Measurements from ENCODE around the gene EEF1AKMT1.
"Not testable (repeated sequence)": the region's sequence is repeated elsewhere in the genome, so short reads cannot be mapped to it uniquely, and the experiment has no call there.

Gene EEF1AKMT1

DNA sequence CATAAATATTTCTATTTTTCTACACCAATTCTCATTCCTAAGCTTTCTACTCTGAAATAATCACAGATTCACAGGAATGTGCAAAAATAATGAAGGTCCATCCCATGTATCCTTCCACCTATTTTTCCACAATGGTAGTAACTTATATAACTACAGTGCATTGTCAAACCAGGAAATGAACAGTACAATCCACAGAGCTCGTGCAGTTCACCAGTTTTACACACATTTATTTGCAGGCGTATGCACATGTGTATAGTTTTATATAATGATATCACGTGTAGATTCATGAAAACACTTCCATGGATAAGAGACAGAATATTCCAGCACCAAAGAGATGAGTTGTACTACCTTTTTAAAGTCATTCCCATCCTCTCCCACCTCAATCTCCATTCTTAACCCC lies 12.9 kb downstream of the EEF1AKMT1 start:
- TF ChIP-seq EZH2phosphoT487 (IDR thresholded peaks at IDR 0.05; ENCODE audit: borderline replicate concordance, low read length) (no peak), CTCF (IDR thresholded peaks at IDR 0.05; ENCODE audit: low read depth, low read length, poor library complexity, severe bottlenecking) (no peak)
- H3K27ac ChIP-seq (ENCODE audit: low read depth, low read length) = no peak overlapping the region
- no peak overlapping the region for H3K4me3 ChIP-seq (ENCODE audit: low read length)

GRCh38 chr13:20754009-20754408 lies 19.8 kb downstream of the EEF1AKMT1 start:
- no peaks in the 10 kb centered on the region for H3F3A ChIP-seq (ENCODE audit: control insufficient read depth, insufficient read depth)
- no peak overlapping the region for H3K4me3 ChIP-seq (ENCODE audit: low read length)
- H3K27ac ChIP-seq (ENCODE audit: low read depth, low read length) = no peak overlapping the region
- peaks cover 24% of the 10 kb centered on the region; the same call in 1 of the 2 replicates for H3K9me3 ChIP-seq (ENCODE audit: control insufficient read depth, insufficient read depth, low read length)
- no peaks in the 10 kb centered on the region for H4K20me1 ChIP-seq (ENCODE audit: control insufficient read depth, insufficient read depth, low read depth, low read length)
- peaks cover 4% of the 10 kb centered on the region; the same call in 1 of the 2 replicates for H3K36me3 ChIP-seq (ENCODE audit: control insufficient read depth, low read length)
- no peak overlapping the region for H3K4me2 ChIP-seq (ENCODE audit: low read length)
- no peaks in the 10 kb centered on the region for H3K4me1 ChIP-seq (ENCODE audit: control insufficient read depth, low read length)
- no peaks in the 10 kb centered on the region for H3K79me2 ChIP-seq (ENCODE audit: control insufficient read depth, low read length)
- no peaks in the 10 kb centered on the region for H3K27me3 ChIP-seq (ENCODE audit: control insufficient read depth, low read length)
- H3K9me2 ChIP-seq (replicated peaks; ENCODE audit: control insufficient read depth, low read length) = no peaks in the 10 kb centered on the region
- TF ChIP-seq CTCF (IDR thresholded peaks at IDR 0.05; ENCODE audit: low read depth, low read length, poor library complexity, severe bottlenecking) (no peak), EZH2phosphoT487 (IDR thresholded peaks at IDR 0.05; ENCODE audit: borderline replicate concordance, low read length) (no peak)

More for the DNA sequence above, 12.9 kb downstream of the EEF1AKMT1 start:
- H3K9me2 ChIP-seq (replicated peaks; ENCODE audit: control insufficient read depth, low read length) = no peaks in the 10 kb centered on the region
- no peaks in the 10 kb centered on the region for H4K20me1 ChIP-seq (ENCODE audit: control insufficient read depth, insufficient read depth, low read depth, low read length)
- no peaks in the 10 kb centered on the region for H3K4me1 ChIP-seq (ENCODE audit: control insufficient read depth, low read length)
- no peaks in the 10 kb centered on the region for H3K79me2 ChIP-seq (ENCODE audit: control insufficient read depth, low read length)
- H3K4me2 ChIP-seq (ENCODE audit: low read length) = no peak overlapping the region
- H3K9me3 ChIP-seq (ENCODE audit: control insufficient read depth, insufficient read depth, low read length) = peaks cover 3% of the 10 kb centered on the region; the same call in 1 of the 2 replicates
- H3K27me3 ChIP-seq (ENCODE audit: control insufficient read depth, low read length) = no peaks in the 10 kb centered on the region
- no peaks in the 10 kb centered on the region for H3F3A ChIP-seq (ENCODE audit: control insufficient read depth, insufficient read depth)
- peaks cover 4% of the 10 kb centered on the region; the same call in 1 of the 2 replicates for H3K36me3 ChIP-seq (ENCODE audit: control insufficient read depth, low read length)

DNA sequence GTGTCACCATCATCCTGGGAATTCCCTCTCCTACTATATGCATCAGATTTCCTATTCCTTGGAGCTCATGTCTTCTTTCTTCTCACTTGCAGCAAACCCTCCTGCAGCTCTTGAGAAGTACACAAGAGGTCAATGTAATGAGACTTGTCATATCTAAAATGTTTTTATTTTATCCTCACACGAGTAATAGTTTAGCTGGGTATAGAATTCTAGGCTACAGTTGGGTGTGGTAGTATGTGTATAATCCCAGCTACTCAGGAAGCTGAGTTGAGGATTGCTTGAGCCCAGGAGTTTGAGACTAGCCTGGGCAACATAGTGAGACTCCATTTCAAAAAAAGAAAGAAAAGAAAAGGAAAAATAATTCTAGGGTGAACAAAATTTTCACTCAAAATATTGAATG lies 24.4 kb downstream of the EEF1AKMT1 start:
- TF ChIP-seq EZH2phosphoT487 (IDR thresholded peaks at IDR 0.05; ENCODE audit: borderline replicate concordance, low read length) = no peak
- no peak for TF ChIP-seq CTCF (IDR thresholded peaks at IDR 0.05; ENCODE audit: low read depth, low read length, poor library complexity, severe bottlenecking)
- H3K4me2 ChIP-seq (ENCODE audit: low read length) = no peak overlapping the region
- no peak overlapping the region for H3K27ac ChIP-seq (ENCODE audit: low read depth, low read length)

DNA sequence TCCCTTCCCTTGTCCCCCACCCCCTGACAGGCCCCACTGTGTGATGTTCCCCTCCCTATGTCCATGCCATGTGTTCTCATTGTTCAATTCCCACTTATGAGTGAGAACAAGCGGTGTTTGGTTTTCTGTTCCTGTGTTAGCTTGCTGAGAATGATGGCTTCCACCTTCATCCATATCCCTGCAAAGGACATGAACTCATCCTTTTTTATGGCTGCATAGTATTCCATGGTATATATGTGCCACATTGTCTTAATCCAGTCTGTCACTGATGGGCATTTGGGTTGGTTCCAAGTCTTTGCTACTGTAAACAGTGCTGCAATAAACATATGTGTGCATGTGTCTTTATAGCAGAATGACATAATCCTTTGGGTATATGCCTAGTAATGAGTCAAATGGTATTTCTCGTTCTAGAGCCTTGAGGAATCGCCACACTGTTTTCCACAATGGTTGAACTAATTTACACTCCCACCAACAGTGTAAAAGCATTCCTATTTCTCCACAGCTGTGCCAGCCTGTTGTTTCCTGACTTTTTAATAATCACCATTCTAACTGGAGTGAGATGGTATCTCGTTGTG lies 29.8 kb downstream of the EEF1AKMT1 start:
- H3K79me2 ChIP-seq (ENCODE audit: control insufficient read depth, low read length); H3K4me2 ChIP-seq (ENCODE audit: low read length); H3F3A ChIP-seq (ENCODE audit: control insufficient read depth, insufficient read depth); H3K4me1 ChIP-seq (ENCODE audit: control insufficient read depth, low read length); H3K27me3 ChIP-seq (ENCODE audit: control insufficient read depth, low read length); H3K9me3 ChIP-seq (ENCODE audit: control insufficient read depth, insufficient read depth, low read length); H3K4me3 ChIP-seq (ENCODE audit: low read length); H3K36me3 ChIP-seq (ENCODE audit: control insufficient read depth, low read length); H3K27ac ChIP-seq (ENCODE audit: low read depth, low read length); H4K20me1 ChIP-seq (ENCODE audit: control insufficient read depth, insufficient read depth, low read depth, low read length); H3K9me2 ChIP-seq (replicated peaks; ENCODE audit: control insufficient read depth, low read length): not testable (repeated sequence)

More for the DNA sequence above, 24.4 kb downstream of the EEF1AKMT1 start:
- no peaks in the 10 kb centered on the region for H3K4me1 ChIP-seq (ENCODE audit: control insufficient read depth, low read length)
- H3K9me3 ChIP-seq (ENCODE audit: control insufficient read depth, insufficient read depth, low read length) = peaks cover 24% of the 10 kb centered on the region; the same call in 1 of the 2 replicates
- H4K20me1 ChIP-seq (ENCODE audit: control insufficient read depth, insufficient read depth, low read depth, low read length) = no peaks in the 10 kb centered on the region
- no peaks in the 10 kb centered on the region for H3K36me3 ChIP-seq (ENCODE audit: control insufficient read depth, low read length)
- H3K4me3 ChIP-seq (ENCODE audit: low read length) = no peak overlapping the region
- H3K9me2 ChIP-seq (replicated peaks; ENCODE audit: control insufficient read depth, low read length) = no peaks in the 10 kb centered on the region
- H3F3A ChIP-seq (ENCODE audit: control insufficient read depth, insufficient read depth) = no peaks in the 10 kb centered on the region
- no peaks in the 10 kb centered on the region for H3K79me2 ChIP-seq (ENCODE audit: control insufficient read depth, low read length)
- H3K27me3 ChIP-seq (ENCODE audit: control insufficient read depth, low read length) = no peaks in the 10 kb centered on the region
